ENCODE data around the gene GRAP2.

GRAP2 gene

DNA sequence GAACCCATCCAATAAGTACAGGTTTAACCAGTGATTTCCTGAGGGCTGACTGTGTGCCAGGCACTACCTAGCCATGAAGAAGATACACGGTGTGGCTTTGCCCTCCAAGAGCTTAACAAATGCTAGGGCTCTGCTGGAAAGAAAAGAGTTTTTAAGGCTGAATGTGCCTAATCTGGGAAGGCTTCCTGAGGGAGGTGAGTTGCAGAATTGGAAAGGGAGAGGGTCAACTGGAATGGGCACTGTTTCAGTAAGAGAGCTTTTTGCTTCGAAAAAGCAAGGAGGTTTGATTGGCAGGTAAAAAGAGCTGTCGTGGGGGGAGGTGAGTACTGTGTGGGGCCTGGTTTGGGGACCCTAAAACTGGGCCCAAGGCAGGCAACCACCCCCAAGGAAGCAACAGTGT is 96.5 kb downstream of the GRAP2 start:
- no peak for DNase-seq

GRCh38 chr22:39997939-39998726 is 97.2 kb downstream of the GRAP2 start:
- DNase-seq, result peak; percentile 89 to 92

DNA sequence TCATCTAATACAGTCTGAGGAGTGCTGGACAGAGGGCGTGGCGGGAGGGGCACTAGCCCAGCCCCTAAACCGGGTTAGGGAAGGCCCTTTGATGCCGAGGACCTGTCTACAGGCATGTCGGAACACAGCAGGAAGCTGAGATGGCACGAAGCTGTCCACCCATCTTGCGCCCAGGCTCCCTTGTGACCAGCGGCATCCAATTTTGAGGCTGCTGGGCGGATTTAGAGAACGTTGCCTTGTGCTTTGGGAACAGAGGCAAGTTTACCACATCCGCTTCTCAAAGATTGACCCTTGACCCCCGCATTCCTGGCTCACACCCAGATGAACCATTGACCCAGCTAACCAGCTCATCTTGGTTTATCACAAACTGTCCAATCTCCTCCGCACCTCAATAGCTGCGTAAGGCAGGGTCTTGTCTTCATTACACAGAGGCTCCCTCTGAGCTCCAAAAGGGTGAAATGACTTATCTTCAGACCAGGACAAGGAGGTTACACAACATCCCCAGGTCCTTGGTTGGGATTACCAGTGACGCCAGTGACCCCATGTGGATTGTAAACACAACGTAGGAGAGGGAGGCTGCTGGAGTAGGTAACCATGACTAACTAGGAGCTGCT is 98.4 kb downstream of the GRAP2 start:
- peak in 1 of 2 experiments; percentile 14 for DNase-seq

- peak in 1 of 2 experiments; percentile 37 for DNase-seq
These were observed 99.3 kb downstream of the GRAP2 start for GRCh38 chr22:40000171-40000570.

DNA sequence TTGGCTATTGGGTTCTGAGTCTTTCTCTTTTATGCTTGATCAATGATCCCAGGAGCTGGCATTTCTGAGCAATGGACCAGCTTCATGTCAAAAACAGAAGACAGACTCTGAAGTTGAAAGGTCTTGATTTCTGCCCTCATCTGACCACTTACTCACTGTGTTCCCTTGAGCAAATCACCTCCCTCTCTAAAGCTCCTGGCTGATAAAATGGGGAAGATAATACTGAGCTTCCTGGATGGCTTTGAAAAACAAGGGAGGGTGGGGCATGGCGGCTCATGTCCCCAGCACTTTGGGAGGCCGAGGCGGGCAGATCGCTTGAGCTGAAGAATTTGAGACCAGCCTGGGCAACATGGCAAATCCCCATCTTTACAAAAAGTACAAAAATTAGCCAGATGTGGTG is 100.2 kb downstream of the GRAP2 start:
- no peak for DNase-seq

GRCh38 chr22:40001800-40002577 is 101.1 kb downstream of the GRAP2 start:
- DNase-seq, result no peak

GRCh38 chr22:40002935-40003715 is 102.2 kb downstream of the GRAP2 start:
- no peak for DNase-seq

- peak in 1 of 2 experiments; percentile 34 for DNase-seq
These were observed 104.0 kb downstream of the GRAP2 start for GRCh38 chr22:40004836-40005235.

- no peak for DNase-seq
These were observed 105.8 kb downstream of the GRAP2 start for GRCh38 chr22:40006641-40007040.

DNA sequence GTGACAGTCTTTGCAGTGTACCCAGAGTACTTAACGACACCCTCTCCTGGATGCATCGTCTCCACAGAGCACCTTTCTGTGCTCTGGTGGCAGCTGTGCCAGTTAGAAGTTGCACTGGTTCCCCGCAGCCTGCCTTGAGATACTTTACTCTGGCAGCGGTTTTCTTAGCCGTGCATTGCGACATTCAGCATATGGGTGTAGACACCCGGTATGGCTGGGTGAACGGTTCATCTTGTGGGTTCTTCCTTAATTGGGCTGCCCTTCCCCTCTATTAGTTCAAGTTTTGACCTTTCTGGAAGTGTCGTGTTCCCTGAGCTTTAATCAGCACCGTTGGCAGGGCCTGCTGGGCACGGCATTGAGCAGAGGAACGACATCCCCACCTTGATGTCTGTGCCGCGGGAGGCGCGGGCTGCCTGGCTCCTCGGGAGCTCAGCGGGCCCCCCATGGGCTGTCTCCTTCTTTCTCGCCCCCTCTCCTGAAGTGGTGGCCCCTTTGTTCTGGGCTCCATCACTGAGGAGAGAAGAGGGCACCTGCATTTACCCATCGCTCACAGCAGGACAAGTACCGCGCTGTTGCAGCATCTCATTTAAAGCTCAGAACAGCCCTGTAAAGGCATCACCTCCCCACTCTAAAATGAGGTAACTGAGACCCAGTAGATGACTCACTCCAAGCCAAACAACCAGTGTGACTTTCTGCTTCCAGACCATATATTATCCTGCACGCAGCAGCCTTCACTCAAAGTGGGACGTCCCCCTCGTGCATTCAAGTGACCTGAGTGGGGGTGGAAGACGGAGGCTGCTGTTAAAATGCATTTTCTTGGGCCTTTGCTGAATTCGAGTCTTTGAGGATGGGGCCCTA is 107.2 kb downstream of the GRAP2 start:
- no peak for DNase-seq

DNA sequence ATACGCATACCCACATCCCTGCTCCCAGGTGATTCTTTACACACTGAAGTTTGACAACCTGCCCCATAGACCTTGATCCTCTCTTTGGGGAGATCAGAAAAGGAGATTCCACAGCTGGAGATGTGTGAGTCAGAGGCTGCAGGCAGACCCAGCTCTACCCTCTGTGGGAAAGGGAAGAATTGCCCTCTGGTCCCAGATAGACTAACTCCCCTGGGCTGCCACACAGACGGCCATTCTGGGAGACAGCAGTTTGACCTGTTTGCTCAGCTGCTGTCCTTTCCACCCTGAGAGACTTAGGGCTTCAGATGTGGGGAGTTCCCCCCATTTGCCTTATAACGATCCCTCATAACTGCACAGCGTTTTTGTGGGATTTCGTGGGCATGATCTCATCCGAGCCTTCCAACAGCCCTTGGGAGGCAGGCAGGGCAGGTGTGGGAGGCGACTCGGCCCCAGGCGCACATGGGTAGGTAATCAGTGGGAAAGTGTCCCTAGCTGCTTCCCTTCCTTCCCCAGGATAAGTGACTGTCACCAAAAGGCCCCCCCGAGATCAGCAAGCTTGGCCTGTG is 107.9 kb downstream of the GRAP2 start:
- no peak for DNase-seq

GRCh38 chr22:40009292-40009774 is 108.4 kb downstream of the GRAP2 start:
- no peak for DNase-seq

- DNase-seq, result peak in 1 of 2 experiments; percentile 27
These were observed 109.2 kb downstream of the GRAP2 start for GRCh38 chr22:40009951-40010671.

- DNase-seq, result no peak
These were observed 109.9 kb downstream of the GRAP2 start for GRCh38 chr22:40010746-40011145.

DNA sequence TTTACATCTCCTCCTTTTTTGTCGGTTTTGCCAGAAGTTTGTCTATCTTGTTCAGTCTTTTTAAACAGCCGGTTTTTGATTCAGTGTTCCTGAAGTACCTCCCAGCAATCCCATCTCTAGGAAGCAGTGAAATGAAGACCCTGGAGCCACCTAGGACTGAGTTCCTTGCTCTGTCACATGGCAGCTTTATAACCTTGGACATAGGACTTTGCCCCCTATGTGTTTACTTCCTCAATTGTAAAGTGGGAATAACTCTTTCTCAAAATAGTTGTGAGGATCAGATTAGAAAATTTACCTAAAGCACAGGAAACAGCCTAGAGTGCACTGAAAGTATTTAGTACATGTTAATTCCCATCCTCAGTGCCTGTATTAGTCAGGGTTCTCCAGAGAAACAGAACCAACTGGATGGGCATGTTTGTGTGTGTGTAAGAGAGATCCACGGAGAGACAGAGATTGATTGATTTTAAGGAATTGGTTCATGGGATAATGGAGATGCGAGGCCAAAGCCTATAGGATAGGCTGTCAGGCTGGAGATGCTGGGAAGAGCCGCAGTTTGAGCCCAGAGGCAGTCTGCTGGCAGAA is 113.9 kb downstream of the GRAP2 start:
- DNase-seq, result no peak

DNA sequence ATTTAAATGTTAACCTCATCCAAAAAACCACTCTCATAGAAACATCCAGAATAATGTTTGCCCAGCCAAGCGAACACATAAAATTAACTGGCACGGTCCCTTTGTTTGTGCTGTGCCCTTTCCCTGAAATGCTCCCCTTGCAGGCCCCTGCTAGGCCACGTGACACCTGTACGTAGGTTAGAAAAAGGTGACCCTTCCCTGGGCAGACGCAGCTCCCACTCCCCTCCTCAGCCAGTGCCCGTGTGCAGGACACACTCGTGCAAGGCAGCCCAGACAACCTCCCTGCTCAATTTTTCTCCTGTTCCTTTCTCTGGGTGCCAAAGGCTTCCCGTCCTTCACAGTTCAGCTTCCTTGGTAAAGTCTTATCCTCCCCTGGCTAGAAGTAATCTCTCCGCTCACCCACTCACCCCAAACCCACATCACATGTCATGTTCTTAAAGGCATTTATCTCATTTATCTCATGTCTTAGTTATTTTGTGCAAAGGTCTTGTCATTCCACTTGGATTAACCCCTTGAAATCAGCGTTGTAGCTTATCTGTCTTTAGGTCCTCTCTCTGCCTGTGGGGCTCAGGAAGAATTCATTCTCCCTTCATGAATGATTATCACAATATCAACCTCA is 114.6 kb downstream of the GRAP2 start:
- no peak for DNase-seq

- no peak for DNase-seq
These were observed 117.2 kb downstream of the GRAP2 start for GRCh38 chr22:40018051-40018450.

- DNase-seq, result no peak
These were observed 118.2 kb downstream of the GRAP2 start for GRCh38 chr22:40019100-40019499.

DNA sequence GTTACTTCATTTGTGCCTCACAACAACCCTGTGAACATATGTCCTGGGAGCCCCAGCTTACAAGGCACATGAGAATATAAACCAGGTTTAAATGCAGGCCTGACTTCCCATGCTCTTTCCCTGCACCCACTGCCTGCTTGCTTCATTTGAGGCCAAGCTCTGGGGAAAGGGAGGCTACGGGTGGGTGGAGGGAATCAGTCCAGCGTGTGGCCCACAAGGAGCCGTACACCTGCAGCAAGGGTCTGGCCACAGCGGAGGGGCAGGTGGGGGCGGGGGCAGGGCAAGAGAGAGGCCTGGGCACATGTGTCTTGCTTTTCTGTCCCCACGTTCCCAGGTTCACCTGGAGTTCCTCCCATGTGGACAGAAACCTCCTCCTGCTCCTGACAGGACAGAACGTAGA is 120.1 kb downstream of the GRAP2 start:
- DNase-seq, result peak in 1 of 2 experiments; percentile 59
